NCI-H2227 (cell line): ENCODE results near the gene RAB31.
"Not testable (repeated sequence)": the region's sequence is repeated elsewhere in the genome, so short reads cannot be mapped to it uniquely, and the experiment has no call there.

Source experiments
- DNase-seq: peaks from one replicate; lab custom pipeline; 2025; ENCODE audit not compliant: unreplicated experiment; lab: John Stamatoyannopoulos, UW

Gene RAB31

DNA sequence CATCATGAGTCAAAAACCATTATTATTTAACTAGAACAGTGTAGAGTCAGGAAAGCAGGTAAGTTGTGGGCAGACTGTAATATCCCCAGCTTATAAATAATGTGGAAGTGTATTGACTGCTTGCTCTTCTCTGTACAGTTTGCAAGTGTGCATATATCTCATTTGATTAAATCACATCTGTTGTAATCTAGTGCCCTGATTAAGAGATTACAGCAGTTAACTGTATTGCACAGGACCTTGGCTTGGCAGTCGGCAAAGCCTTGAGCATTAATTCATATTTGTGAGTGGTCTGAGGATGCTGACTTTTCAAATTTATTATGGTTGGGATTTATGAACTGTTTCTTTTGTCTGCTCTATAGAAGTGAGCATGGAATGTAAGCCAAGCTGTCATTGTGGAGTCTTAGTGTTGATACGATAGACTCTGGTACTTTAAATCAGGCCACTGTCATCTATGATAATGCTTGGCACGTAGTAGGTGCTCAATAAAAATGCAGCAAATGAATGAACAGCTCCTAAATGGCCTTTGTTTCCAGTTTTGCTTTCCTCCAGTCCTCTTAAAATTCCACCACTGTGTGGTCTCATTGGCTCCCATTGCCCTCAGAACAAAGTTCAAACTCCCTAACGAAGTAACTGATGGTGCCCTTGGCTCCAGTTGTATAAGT, 48.3 kb downstream of the RAB31 start:
- no peak for DNase-seq

DNA sequence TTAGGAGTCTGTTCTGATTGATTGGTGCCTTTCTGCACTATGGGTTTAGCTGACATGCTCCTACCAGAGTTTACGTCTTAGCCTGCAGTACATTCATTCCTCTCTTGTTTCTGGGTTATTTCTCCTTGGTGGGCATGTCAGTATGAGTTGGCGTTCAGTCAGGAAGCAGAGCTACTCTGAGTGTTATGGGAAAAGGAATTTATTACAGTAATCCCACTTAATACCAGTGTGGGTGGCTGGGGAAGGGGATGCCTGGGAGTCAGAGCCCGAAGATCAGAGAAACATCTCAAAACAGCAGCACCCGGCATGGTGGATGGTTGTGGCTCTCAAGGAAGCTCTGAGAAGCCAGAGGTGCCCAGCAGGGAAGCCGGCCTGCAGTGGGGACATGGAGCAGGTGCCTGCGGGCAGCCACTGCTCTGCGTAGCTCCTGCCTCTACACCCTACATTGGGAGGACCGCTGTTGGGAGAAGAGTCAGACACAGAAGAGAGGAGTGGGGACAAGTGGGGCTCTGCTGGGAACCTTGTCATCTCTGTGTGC, 48.9 kb downstream of the RAB31 start:
- no peak for DNase-seq

DNA sequence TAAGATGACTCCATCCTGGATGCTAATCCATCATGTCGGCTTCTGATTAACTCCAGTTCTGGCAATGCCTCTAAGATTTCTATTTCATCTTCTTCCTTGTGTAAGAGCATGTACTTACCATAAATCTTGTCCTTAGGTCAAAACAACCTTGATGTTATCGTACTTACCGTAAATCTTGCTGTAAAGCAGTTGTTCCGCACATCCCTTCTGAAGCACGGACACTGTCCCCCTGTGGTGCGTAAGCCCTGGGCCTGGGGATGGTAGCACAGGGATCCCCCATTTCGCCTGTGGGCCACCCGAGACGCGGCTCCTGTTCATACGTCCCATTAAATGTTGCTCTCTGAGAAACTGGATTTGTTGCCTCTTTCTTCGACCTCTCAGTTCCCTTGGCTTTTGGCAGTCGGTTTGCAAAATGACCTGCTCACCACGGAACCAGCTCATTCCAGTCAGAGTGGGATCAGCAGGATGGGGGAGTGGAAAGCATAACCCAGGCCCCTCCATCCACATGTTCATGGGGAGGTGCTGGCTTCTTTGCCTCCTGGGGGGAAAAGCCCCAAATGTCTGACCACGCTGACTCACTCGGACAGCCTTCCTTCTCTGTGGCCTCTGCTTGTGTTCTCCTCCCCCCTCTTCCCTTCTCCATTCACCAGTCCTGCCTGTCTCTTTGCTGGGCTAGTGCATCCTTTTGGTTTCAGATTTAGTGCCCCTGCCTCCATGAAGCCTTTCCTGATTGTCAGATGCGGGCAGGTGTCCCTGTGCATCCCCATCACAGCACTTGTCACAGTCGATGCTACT, 49.9 kb downstream of the RAB31 start:
- no peak for DNase-seq

DNA sequence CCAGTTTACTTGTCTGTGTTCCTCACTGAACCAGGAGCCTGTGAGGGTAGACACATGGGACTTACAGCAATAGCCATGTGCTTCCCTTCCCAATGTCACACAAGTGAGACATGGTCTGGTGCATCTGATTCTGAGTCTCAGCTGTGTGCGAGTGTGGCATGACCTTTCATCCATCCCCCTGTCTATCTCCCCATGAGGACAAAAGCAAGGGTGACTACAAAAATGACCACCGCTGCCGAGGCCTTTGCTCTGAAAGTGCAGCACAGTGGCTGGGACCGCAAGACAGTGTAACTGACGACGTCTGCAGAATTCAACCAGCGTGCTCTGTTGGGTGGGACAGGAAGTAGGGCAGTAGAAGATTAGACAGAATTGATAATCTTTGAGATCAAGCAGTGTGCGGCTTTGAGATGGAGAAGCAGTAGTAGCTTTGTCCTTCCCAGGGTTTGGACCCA, 50.5 kb downstream of the RAB31 start:
- no peak for DNase-seq

DNA sequence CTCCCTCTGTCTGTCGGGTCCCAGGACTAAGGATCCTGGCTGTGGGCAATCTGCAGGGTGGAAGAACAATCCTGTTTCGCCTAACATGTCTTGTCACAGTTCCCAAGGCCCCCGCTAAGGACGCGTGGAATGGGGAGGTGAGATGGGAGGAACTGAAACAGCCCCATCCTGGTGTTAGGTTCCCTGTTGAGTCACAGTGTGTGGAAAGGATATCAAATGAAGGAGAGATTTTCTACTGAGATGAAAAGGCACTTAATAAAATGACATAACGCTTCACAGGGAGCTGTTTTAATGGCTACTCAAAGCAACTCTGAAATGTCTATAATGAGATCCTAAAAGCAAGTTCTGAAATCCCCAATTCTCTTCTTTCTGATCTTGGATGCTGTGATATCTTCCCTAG, 52.5 kb downstream of the RAB31 start:
- no peak for DNase-seq

DNA sequence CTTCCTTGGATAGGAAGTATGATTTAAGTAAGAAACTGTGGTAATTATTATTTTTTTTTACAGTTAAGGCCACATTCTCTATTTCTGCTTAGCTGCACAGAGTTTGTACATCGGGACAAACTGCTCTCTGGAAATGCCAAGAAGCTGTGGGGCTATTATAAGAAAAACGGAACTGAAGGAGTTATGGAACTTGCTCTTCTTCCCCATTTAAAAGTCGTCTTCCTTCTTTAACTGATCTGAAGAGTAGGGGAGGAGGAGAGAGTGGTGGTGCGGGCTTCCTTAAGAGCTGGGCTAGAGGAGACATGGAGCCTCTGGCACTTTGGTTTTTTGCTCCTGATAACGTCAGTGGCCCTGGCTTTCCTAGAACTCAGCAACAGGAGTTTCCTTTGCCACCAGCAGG, 54.4 kb downstream of the RAB31 start:
- DNase-seq, result no peak

DNA sequence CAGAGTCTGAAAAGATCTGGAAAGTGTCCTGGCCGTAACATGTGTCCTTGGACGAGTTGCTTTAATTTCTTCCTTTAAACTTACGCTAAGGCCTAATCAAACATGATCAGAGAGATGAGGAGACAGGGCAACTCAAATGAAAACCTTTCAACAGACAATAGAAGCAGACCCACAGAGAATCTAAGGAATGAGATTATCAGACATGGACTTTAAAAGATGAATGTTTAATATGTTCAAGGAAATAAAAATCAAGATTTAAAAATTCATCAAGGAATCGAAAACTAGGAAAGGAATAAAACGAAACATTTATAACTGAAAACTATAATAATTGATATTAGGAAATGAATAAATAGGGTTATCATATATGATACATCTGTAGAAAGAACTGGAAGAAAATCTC, 55.1 kb downstream of the RAB31 start:
- no peak for DNase-seq

DNA sequence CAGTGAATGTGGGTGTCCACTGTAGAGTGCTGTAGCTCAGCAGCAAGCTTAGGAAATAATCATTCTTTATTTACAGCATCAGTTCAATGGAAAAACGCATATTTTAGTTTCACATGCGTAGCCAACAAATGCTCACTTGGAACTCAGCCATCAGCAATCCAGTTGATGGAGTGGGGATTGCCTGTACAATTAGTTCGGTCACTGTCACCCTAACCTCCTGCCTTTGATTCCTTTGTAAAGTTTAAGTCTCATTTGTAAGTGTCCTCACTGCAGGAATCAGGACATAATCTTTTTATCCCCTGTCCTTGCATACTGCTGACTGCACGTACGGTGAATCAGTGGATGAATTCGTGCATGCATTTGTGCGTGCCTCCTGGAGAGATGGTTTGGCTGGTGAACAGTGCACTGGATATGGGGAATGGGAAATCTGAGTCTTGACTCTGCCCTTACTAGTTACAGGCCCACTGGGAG, 55.9 kb downstream of the RAB31 start:
- peak; percentile 36 for DNase-seq

DNA sequence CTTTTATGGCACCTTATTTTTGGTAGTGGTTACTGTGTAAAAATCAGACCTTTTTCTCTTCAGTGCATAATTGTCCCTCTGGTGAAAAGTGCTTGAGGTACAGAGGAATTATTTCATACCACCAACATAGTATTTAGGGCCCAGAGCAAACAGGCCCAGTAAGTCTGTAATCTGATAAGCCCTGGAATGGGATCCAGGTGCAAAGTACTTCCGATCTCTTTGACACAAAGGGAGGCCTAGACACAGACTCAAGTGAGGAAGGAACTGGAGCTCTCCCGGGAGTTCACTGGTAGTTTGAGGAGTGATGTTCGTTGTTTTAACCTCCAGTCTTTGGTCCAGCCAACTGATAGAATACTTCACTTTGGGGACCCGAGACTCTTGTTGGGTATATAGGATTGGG, 57.4 kb downstream of the RAB31 start:
- DNase-seq, result no peak

DNA sequence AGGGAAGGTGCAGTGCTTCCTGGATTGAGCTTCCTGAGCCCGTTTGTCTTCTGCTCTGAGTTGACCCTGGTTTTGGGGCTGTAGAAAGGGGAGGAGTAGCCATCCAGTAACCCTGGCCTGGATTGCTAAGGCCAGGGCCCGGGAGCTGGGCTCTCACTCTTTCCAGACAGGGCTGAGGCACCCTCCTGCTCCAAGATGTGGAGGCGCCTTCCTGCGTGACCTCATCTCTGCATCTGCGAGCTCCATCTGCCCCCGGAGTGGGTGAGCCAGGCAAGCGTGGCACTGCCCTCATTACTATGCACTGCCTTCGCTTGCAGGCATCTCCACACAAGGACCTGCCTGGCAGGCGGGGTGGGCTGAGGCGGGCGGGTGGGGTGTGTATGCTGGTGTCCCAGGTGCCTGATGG, 58.0 kb downstream of the RAB31 start:
- DNase-seq, result peak; percentile 7

DNA sequence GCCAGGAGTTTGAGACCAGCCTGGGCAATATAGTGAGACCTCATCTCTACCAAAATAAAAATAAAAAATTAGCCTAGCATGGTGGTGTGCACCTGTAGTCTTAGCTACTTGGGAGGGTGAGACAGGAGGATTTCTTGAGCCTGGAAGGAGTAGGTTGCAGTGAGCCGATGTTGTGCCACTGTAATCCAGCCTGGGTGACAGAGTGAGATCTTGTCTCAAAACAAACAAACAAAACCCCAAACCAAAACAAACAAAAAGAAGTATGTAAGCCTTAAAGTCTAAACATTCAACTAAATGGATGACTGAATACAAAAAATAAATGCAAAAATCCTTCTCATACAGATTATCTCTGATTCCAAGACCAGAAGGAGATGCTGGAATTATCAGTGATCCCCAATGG, 58.6 kb downstream of the RAB31 start:
- DNase-seq, result no peak

DNA sequence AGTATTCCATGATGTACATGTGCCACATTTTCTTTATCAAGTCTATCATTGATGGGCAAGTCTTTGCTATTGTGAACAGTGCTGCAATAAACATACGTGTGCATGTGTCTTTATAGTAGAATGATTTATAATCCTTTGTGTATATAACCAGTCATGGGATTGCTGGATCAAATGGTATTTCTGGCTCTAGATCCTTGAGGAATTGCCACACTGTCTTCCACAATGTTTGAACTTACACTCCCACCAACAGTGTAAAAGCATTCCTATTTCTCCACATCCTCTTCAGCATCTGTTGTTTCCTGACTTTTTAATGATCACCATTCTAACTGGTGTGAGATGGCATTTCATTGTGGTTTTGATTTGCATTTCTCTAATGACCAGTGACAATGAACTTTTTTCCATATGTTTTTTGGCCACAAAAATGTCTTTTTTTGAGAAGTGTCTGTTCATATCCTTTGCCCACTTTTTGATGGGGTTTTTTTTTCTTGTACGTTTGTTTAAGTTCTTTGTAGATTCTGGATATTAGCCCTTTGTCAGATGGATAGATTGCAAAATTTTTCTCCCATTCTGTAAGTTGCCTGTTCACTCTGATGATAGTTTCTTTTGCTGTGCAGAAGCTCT, 60.1 kb downstream of the RAB31 start:
- DNase-seq, result not testable (repeated sequence)

DNA sequence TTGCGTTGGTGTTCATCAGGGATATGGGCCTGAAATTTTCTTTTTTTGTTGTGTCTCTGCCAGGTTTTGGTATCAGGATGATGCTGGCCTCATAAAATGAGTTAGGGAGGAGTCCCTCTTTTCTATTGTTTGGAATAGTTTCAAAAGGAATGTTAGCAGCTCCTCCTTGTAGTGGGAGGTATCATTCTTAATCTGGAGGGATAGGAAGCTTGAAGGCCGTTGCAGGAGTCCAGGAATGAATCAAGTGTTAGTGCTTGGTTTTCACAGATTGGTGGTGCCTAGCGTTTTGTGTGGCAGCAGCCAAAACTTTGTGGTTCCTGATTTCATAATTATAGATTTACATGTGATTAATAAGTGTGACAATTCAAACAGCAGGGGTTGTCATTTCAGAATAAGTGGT, 62.0 kb downstream of the RAB31 start:
- not testable (repeated sequence) for DNase-seq

DNA sequence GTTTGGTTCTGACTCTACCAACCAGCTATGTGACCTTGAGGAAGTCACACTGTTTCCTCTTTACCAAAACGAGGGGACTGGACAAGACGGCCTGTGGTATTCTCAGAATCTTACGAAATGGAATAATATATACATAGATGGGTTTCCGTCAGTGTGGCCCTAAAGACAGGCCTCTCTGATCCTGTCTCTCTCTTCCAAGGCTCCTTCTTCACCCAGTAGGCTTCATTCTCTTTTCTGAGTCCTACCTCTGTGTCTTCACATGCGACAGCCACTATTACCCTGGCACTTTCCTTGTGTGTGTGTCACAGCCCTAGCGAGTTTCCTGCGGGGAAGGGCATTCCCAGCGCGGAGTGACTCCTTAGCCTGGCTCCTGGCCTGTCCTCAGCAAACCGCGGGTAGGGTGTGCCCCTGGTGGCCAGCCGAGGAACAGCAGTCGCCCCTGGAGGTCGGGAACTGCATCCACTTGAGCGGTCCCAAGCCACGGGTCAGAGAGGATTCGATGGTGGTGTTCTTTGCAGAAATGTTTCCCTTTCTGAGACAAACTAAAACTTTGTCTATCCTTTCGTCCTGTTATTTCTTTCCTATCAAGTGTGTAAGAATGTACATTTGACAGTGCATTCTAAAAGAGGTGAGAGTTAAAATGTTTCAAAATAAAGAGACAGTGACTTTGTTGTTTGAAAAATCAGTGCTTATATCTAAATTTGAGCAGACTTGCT, 63.3 kb downstream of the RAB31 start:
- peak; percentile 25 for DNase-seq

DNA sequence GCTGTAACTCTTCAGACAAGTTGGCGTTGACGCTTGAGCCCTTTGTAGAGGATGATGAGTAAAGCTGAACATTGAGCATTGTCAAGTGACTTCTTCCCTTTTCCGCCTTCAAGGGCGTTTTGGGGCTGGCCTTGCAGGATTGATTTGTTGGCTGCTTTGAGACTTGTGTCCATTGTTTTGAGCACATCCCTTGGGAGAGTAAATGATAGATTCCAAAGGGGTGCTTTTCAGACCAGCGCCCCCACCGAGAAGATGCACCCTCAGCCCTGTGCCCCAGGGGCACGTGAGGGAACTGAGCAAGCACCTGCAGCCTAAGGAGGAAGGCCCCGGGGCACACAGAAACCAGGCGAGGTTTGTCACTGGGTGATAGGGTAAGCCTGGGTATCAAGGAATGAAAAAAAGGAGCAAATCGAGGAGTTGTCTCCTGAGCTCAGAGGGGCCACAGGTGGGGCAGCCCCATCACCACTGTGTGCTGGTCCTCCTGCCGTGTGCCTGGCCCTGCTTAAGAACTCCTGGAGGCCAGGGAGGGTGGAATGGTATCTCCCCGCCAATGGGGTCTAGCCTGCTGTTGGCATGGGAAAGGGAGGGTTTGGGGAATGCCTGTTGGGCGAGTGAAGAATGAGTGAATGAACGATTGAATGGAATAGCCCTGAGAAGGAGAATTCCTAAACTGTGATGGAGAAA, 64.0 kb downstream of the RAB31 start:
- no peak for DNase-seq

DNA sequence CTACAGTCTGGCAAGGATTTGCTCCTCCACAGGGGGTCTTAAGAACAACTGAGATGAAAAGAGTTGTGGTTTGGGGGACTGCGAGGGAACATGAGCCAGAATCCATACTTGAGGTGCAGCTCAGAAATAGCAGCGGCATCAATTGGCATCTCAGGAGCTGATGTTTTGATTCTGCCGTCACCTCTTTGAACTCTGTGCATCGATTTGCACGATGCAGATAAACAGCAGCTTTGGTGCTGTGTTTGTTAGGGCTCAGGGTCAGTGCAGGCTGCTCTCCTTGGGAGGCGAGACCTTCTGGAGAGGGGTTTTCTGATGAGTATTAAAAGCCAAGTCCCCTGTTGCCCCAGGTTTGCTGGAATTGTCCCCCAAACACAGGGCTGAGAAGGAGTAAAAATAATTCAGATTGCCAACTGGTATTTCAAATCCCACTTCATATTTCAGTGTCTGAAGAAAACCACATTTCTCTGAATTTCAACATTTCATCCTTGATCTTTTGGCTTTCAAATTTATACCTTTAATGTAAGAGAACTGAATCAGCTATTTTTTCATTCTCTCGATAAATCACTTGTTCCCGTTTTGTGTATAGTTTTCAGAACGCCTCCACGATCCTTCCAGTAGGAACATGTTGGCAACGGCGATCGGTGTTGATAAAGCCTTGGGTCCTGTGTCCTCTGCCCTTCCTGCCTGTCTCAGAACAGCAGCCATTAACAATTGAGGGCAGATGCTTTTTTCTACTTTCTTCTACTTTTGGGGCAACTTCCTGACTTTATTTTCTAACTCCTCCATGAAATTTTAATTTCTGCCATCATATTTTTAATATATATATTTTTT, 65.0 kb downstream of the RAB31 start:
- DNase-seq, result peak; percentile 6

DNA sequence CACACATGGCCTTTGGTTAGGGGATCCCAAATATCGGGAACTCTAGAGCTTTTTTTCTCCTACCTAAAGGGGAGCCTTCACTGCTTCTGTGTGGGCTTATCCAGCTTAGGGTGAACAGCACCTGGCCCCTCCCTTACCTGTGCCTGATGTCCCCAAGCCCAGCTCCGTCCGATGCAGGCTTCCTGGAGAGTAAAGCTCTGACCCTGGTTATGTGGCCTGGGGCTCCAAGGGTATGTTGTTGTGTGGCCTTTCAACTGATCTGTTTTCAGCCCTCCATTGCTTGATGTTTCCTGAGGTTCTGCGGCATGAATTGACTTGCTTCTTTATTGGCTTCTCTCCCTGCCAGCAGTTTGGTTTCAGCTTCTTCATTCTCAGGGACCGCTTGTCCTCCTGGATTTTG, 66.0 kb downstream of the RAB31 start:
- no peak for DNase-seq

DNA sequence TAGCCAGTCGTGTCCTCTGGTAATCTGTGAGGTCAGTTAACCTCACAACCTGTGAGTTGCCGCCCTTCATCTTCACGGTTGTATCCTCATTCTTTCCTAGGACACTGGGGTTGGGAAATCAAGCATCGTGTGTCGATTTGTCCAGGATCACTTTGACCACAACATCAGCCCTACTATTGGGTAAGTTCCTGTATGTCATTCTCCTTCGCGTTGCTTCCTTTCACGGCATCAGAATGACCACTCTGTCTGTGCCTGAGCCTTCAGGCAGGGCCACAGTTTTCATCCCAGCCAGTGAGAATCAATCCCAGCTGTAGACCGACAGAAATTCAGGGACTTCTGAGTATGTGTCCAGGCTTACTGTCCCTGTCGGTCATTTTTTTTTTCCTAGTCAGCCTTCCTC, 67.1 kb downstream of the RAB31 start:
- DNase-seq, result no peak

DNA sequence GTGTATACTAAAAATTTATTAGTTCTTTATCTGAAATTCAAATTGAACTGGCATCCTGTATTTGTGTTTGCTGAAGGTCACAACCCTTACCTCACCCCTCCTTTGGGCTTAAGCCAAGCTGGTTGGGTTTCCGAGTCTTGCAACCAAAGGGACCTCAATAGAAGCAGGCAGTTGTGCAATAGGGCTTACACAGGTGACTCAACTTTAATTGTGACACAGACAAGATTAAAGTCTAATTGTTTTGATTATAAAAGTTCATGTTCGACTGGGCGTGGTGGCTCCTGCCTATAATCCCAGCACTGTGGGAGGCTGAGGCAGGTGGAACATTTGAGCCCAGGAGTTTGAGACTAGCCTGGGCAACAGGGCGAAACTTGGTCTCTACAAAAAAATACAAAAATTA, 71.5 kb downstream of the RAB31 start:
- no peak for DNase-seq
